Ramos (cell line): Measurements from ENCODE around the gene IFT20.

ENCODE experiments used
- in situ Hi-C: fragments of 300-500 bp; cut with MboI; formaldehyde crosslinking; loops from one replicate; pipeline ENCODE4 v1.14.3; 2022; ENCODE audit warnings: low sequenced_read_pairs; ENCODE audit not compliant: unreplicated experiment

The IFT20 gene

DNA sequence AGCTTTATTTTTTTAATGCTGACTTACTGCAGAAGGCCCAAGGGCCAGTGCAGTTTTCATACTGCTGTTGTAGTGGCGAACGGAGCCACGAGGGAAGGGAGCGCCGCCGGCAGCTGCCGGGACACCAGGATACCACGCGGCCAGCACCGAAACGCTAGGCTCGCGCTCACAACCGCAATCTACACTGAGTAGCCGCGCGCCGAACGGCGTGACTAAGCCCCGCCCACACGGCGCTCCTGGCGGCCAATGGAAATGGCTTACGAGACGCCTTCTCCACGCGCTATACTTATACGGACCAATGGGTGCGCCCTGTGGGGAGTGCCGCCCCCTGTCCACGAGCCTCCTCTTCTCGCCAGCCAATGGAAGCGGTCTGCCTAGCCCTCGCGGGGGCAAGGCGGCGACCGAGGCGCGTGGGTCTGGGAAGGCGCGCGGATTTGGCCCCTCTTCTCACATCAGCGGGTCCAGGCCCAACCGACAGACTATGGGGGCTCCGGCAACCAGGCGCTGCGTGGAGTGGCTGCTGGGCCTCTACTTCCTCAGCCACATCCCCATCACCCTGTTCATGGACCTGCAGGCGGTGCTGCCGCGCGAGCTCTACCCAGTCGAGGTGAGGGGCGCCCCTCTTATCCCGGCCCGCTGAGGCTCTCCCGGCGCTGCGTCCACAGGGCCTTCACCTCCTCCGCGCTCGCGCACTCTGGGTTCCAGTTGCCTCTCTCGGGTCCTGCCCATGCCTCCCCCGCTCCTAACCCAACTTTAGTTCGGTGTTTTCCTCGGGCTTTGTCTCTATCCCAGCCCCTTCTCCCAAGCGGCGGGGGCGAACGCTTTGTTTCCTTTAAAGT, 16.3 kb downstream of the IFT20 start, which contains the start of gene TMEM97:
Gene TMEM97 (plus strand): TSS at position 442 of the 839 bp plus-strand sequence. CDS start 40 bp downstream, at position 482.
- in situ Hi-C loops: no loop called here

- in situ Hi-C loops: no loop called here
These were observed 17.1 kb downstream of the IFT20 start for GRCh38 chr17:28317966-28318758.

DNA sequence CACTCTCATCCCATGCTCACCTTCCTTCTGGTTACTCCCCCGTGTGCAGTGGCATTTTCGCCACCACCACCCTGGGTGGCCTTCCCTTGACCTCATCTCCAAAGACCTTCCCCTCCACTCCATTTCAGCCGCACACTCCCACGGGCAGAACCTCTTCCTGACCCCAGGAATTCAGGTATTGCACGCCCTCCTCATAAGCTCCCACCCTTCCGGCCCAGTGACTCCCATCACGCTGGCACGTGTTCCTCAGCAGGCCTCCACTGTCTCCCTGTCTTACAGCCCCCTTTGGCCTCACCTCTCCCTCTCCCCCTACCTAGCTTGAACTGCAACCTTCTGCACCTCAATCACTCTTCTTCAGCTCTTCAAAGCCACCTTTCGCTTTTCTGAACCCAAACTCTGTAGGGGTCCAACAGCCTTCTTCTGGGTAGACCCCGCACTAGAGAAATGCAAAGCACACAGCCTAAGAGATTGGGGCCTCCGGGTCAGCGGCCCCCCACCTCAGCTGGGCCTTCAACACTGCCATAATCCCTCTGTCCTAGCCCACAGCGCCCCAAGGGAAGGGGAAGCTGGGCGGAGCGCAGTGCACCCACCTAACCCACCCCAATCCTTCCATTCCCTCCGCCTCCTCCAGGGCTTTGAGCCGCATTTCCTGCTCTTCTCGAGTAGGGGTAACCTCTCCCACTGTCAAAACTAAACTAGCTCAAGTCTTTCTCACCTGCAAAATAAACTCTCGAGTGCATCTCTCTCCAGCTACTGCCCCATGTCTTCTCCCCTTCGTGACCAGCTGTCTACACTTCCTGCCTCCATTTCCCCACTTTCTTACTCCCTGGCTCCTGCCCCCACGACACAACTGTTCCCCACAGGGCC, 17.9 kb downstream of the IFT20 start:
- in situ Hi-C loops: no loop called here

DNA sequence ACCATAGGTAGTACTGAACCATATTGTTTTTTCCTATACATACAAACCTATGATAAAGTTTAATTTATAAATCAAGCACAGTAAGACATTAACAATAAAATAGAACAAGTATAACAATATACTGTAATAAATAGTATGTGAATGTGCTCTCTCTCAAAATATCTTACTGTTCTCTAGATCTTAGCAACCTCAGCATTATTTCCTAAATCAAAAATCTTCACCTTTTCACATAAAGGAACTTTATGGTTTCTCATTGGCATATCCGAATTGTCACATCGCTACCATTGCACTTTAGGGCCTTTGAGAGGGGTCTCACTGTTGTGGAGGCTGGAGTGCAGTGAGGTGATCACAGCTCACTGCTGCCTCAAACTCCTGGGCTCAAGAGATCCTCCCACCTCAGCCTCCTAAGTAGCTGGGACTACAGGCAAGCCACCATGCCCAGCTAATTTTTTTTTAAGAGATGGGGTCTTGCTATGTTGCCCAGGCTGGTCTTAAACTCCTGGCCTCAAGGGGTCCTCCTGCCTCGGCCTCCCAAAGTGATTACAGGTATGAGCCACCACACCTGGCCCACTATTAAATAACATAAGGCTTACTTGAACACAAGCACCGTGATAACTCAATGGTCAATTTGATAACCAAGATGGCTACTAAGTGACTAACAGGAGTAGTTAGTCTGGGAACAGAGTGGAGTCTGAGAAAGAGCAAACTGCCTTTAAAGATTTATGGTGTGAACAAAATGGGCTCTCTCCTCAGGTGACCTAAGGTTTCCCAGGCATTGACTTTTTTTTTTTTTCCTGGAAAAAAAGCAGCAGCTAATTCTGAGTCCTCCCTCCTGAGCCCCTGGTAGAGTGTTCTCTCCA, 19.2 kb downstream of the IFT20 start:
- in situ Hi-C loops: no loop called here

DNA sequence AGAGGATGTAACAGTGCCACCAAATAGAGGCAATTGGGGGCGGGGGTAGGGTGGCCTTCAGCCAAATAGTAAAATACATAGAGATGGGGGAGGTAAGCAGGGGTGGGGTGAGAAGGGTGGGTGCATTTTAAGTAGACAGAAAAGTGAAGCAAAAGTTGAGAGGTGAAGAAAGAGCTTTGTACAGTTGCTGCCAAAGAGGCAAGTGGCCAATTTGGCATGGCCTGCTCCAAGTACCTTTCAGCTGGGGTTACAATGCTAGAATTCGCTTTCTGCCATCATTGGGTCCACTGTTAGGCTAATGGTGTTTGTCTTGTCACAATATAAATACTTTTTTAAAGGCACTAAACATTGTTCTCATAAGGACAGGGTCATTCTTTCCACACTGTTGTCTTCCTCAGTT, 21.4 kb downstream of the IFT20 start:
- in situ Hi-C loops: no loop called here

DNA sequence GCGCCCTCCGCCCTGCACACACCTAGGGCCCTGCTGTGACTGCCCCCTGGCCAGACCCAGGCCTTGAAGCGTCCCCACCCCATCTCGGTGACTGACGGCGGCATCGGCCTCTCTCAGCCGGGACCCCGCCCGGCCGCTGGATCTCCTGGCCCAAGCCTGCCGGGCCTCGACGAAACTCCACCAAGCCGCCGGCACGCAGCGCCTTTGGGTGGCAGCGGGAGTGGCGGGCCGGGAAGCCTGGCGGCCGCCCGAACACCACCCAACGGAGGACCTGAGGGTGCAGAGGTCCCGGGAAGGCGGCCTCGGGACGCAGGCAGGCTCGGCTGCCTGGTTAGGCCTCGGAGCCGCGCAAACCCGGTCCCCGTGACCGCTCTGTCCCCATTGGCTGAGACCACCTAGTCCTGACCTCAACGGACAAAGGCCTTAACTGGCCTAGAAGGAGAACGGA, 28.3 kb downstream of the IFT20 start:
- in situ Hi-C loops: no loop called here

- in situ Hi-C loops: loop anchor here (10.0 to 25.0 kb wide), 3 partner anchors 64 to 936 kb away; no protein-coding TSS in a partner anchor
These were observed 36.8 kb downstream of the IFT20 start for GRCh38 chr17:28298449-28298848.

- in situ Hi-C loops: loop anchor here (10.0 to 25.0 kb wide), 3 partner anchors 61 to 934 kb away; no protein-coding TSS in a partner anchor
These were observed 39.3 kb downstream of the IFT20 start for GRCh38 chr17:28295677-28296578.

- in situ Hi-C loops: loop anchor here (10.0 to 25.0 kb wide), 3 partner anchors 59 to 932 kb away; no protein-coding TSS in a partner anchor
These were observed 41.3 kb downstream of the IFT20 start for GRCh38 chr17:28293994-28294393.

DNA sequence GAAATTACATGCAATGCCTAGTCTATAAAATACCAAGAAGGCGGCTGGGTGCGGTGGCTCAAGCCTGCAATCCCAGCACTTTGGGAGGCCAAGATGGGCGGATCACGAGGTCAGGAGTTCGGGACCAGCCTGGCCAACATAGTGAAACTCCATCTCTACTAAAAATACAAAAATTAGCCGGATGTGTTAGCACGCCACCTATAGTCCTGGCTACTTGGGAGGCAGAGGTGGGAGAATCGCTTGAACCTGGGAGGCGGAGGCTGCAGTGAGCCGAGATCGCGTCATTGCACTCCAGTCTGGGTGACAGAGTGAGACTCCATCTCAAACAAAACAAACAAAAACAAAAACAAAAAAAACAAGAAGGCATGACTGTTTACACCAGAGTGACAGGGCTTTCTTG, 42.4 kb downstream of the IFT20 start:
- in situ Hi-C loops: loop anchor here (10.0 to 25.0 kb wide), 3 partner anchors 58 to 931 kb away; no protein-coding TSS in a partner anchor

- in situ Hi-C loops: loop anchor here (10.0 to 25.0 kb wide), 3 partner anchors 57 to 930 kb away; no protein-coding TSS in a partner anchor
These were observed 43.4 kb downstream of the IFT20 start for GRCh38 chr17:28291780-28292330.

DNA sequence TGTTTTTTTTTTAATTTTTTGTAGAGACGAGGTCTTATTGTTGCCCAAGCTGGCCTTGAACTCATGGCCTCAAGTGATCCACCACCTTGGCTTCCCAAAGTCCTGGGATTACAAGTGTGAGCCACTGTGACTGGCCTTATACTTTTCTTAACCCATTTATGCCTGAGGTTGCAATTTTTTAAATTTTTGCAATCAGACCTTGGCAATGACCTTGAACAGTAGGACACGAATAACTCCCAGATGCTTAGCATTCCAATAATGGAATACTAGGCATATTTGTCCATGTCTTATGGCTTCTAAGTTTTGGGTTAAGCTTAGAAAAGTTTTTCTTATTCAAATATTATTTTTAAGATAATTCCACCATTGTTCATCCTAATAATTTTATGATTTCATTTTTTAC, 44.6 kb downstream of the IFT20 start:
- in situ Hi-C loops: loop anchor here (10.0 to 25.0 kb wide), 3 partner anchors 56 to 928 kb away; no protein-coding TSS in a partner anchor

- in situ Hi-C loops: loop anchor here (25.0 kb wide), 2 partner anchors 99 to 924 kb away; no protein-coding TSS in a partner anchor
These were observed 49.3 kb downstream of the IFT20 start for GRCh38 chr17:28285965-28286364.

- in situ Hi-C loops: loop anchor here (25.0 kb wide), 2 partner anchors 95 to 920 kb away; no protein-coding TSS in a partner anchor
These were observed 52.7 kb downstream of the IFT20 start for GRCh38 chr17:28282596-28282995.

GRCh38 chr17:28280826-28281225, 54.4 kb downstream of the IFT20 start:
- in situ Hi-C loops: loop anchor here (25.0 kb wide), 2 partner anchors 94 to 919 kb away; no protein-coding TSS in a partner anchor

DNA sequence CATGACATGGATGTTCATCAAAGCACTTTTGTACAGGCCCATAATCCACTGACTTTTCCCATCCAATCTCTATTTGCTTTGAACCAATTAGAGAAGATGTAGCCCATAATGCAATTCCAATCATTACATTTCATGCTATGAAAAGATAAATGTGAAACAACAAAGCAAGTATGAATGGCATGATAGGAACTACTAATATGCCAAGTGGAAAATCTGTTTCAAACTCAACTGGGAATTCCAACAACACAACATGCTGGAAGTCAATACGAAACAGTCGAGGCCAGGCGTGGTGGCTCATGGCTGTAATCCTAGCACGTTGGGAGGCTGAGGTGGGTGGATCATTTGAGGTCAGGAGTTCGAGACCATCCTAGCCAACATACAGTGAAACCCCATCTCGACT, 55.9 kb downstream of the IFT20 start:
- in situ Hi-C loops: loop anchor here (25.0 kb wide), 2 partner anchors 92 to 917 kb away; no protein-coding TSS in a partner anchor
